ENCODE measurements around the gene BTF3L4.

BTF3L4 gene

GRCh38 chr1:52102336-52103013 is 46.4 kb downstream of the BTF3L4 start:
- Histone ChIP-seq H3K4me3 (ENCODE audit: low read depth, low read length) (no peak overlapping the region), H3K36me3 (no peaks in the 10 kb centered on the region), H3K27me3 (ENCODE audit: insufficient read depth, low read depth, severe bottlenecking) (no peaks in the 10 kb centered on the region), H3K27ac (no peak overlapping the region), H3K9me3 (ENCODE audit: severe bottlenecking) (no peaks in the 10 kb centered on the region)
- no peak for DNase-seq
- no peak for TF ChIP-seq CTCF (IDR thresholded peaks at IDR 0.05; ENCODE audit: low read depth, low read length)

DNA sequence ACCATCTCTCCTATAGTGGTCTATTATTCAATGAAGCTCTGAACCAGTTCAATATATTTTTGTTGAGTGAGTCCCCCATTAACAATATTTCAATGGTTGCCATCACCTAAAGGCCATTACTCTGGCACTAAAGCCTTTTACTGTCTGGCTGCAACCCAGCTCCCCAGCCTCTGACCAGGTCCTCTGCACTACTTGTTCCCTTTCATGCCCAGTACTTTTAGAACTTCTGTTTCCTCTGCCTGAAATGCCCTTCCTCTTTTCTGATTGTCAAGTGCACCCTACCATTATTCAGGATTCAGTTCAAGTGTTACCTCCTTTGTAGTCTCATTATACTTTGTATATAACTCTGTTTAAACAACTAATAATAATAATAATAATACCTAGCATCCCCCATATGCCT is 55.4 kb downstream of the BTF3L4 start:
- no peak for DNase-seq
- no peak for TF ChIP-seq CTCF (IDR thresholded peaks at IDR 0.05; ENCODE audit: low read depth, low read length)
- no peaks in the 10 kb centered on the region for H3K9me3 ChIP-seq (ENCODE audit: severe bottlenecking)
- H3K36me3 ChIP-seq, result no peaks in the 10 kb centered on the region
- H3K27me3 ChIP-seq (ENCODE audit: insufficient read depth, low read depth, severe bottlenecking), result no peaks in the 10 kb centered on the region
- no peak overlapping the region for H3K4me3 ChIP-seq (ENCODE audit: low read depth, low read length)
- H3K27ac ChIP-seq, result no peak overlapping the region

DNA sequence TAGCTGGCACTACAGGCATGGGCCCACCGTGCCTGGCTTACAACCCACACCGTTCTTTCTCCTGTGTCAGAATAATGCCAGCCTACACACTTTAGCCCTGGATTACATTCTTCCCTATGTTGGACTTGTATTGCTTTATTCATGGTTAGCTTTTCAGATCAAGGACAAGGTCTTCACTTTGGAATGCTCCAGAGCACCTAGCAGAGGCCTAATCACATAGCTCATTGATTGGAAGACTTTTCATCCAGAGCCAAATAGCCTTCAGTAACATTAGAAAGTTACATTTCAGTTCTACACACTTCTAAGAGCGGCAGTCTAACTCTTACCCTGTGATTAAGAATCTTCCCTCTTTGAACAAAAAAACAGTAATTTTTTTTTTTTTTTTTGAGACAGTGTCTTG is 56.4 kb downstream of the BTF3L4 start:
- H3K27me3 ChIP-seq (ENCODE audit: insufficient read depth, low read depth, severe bottlenecking), result no peaks in the 10 kb centered on the region
- no peak overlapping the region for H3K4me3 ChIP-seq (ENCODE audit: low read depth, low read length)
- no peak for DNase-seq
- no peak for TF ChIP-seq CTCF (IDR thresholded peaks at IDR 0.05; ENCODE audit: low read depth, low read length)
- H3K27ac ChIP-seq, result no peak overlapping the region
- no peaks in the 10 kb centered on the region for H3K36me3 ChIP-seq
- no peaks in the 10 kb centered on the region for H3K9me3 ChIP-seq (ENCODE audit: severe bottlenecking)

DNA sequence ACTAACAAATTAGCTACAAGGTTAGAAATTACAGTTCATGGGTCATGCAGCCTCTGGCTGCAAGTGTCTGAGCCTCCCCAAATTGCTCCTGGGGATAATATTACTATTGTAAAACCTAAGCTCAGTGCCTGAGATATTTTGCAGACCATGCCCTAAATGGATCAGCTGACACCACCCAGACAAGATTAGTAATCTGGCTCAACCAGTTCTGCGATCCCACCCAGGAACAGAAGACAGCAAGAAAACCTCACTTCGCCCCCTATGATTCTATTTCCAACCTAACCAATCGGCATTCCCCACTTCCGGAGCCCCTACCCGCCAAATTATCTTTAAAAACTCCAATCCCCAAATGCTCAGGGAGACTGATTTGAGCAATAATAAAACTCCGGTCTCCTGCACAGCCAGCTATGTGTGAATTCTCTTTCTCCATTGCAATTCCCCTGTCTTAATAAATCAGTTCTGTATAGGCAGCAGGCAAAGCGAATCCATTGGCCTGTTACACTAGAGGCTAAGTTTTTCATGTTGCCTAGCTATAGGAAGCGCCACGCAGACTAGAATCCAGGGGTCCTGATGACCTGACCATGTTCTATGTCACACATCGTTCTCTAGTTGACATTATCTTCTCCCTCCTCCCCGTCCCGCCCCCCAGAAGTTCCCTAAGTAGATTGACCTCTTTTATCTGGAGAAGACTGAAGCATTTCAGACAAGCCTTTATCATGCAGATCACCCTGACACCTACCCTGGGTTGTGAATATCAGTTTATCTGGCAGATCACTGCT is 63.4 kb downstream of the BTF3L4 start:
- H3K4me3 ChIP-seq (ENCODE audit: low read depth, low read length), result no peak overlapping the region
- no peak for TF ChIP-seq CTCF (IDR thresholded peaks at IDR 0.05; ENCODE audit: low read depth, low read length)
- DNase-seq, result no peak
- no peaks in the 10 kb centered on the region for H3K9me3 ChIP-seq (ENCODE audit: severe bottlenecking)
- no peak overlapping the region for H3K27ac ChIP-seq
- no peaks in the 10 kb centered on the region for H3K36me3 ChIP-seq
- no peaks in the 10 kb centered on the region for H3K27me3 ChIP-seq (ENCODE audit: insufficient read depth, low read depth, severe bottlenecking)

GRCh38 chr1:52122384-52122783 is 66.3 kb downstream of the BTF3L4 start:
- TF ChIP-seq CTCF (IDR thresholded peaks at IDR 0.05; ENCODE audit: low read depth, low read length), result no peak
- Histone ChIP-seq H3K36me3 (no peaks in the 10 kb centered on the region), H3K27me3 (ENCODE audit: insufficient read depth, low read depth, severe bottlenecking) (no peaks in the 10 kb centered on the region), H3K27ac (no peak overlapping the region), H3K4me3 (ENCODE audit: low read depth, low read length) (no peak overlapping the region), H3K9me3 (ENCODE audit: severe bottlenecking) (no peaks in the 10 kb centered on the region)
- no peak for DNase-seq
